Fibroblast of peridontal ligament (primary cell): ENCODE data around the gene AKAP13.

Experiments used
- DNase-seq: peaks from one replicate; pipeline ENCODE4 v3.0.0-alpha.2; 2010; ENCODE audit errors: extremely low read depth

Gene AKAP13

GRCh38 chr15:85667491-85668424, 287.4 kb downstream of the AKAP13 start:
- peak; percentile 99 for DNase-seq

GRCh38 chr15:85671156-85671555, 290.8 kb downstream of the AKAP13 start:
- no peak for DNase-seq

- DNase-seq: peak; percentile 59
Observed at GRCh38 chr15:85672332-85673084, 292.1 kb downstream of the AKAP13 start.

- peak; percentile 53 for DNase-seq
Observed at GRCh38 chr15:85673326-85673725, 292.9 kb downstream of the AKAP13 start.

- no peak for DNase-seq
Observed at GRCh38 chr15:85676342-85677098, 296.1 kb downstream of the AKAP13 start.

GRCh38 chr15:85679231-85679630, 298.8 kb downstream of the AKAP13 start:
- DNase-seq: no peak

- no peak for DNase-seq
Observed at GRCh38 chr15:85681386-85681785, 301.0 kb downstream of the AKAP13 start.

- DNase-seq: no peak
Observed at GRCh38 chr15:85684174-85684710, 303.8 kb downstream of the AKAP13 start.

- DNase-seq: no peak
Observed at GRCh38 chr15:85685356-85685755, 305.0 kb downstream of the AKAP13 start.

- no peak for DNase-seq
Observed at GRCh38 chr15:85687329-85687728, 306.9 kb downstream of the AKAP13 start.

- no peak for DNase-seq
Observed at GRCh38 chr15:85688711-85689110, 308.3 kb downstream of the AKAP13 start.

GRCh38 chr15:85689729-85690128, 309.3 kb downstream of the AKAP13 start:
- peak; percentile 77 for DNase-seq

- DNase-seq: no peak
Observed at GRCh38 chr15:85690561-85691231, 310.3 kb downstream of the AKAP13 start.

GRCh38 chr15:85691350-85692240, 311.2 kb downstream of the AKAP13 start:
- no peak for DNase-seq

GRCh38 chr15:85692321-85692720, 311.9 kb downstream of the AKAP13 start:
- no peak for DNase-seq

GRCh38 chr15:85692873-85693272, 312.5 kb downstream of the AKAP13 start:
- DNase-seq: no peak

GRCh38 chr15:85693277-85693676, 312.9 kb downstream of the AKAP13 start:
- no peak for DNase-seq

- DNase-seq: no peak
Observed at GRCh38 chr15:85694091-85694490, 313.7 kb downstream of the AKAP13 start.

- DNase-seq: no peak
Observed at GRCh38 chr15:85700767-85701166, 320.4 kb downstream of the AKAP13 start.
